ENCODE data around the gene GANC.

GANC gene

GRCh38 chr15:42344763-42345162 lies 71.8 kb downstream of the GANC start:
- DNase-seq (ENCODE audit: low read depth in 2 of 2) = no peak

DNA sequence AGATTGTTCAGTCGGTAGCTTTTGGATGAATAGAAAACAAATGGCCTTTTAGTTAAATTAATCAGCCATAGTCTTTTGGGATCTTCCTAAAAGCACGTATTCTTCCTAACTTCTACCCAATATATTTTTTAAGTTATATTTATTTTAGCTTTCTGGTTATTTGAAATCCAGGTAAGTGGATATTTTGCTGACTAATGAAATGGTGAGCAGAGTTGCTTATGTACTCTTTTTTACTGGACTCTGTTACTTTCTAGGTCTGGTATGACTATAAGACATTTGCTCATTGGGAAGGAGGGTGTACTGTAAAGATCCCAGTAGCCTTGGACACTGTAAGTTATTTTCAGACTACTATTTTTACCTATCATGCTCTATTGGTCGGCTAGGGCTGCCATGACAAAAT lies 72.5 kb downstream of the GANC start:
- DNase-seq (ENCODE audit: low read depth in 2 of 2) = no peak

DNA sequence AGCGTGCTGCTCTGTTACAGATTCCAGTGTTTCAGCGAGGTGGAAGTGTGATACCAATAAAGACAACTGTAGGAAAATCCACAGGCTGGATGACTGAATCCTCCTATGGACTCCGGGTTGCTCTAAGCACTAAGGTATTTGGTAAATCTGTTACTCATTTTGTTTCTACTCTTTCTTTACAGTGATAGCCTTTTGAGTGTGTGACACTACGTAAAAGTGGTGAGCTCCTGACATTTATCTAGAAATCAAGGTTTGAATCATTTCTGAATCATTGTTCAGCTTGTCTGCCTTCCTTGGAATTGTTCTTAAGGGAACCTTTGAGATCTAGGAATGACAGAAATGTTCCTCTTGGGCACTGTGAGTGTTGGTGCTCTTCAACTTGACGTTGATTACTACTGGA lies 75.1 kb downstream of the GANC start:
- DNase-seq (ENCODE audit: low read depth in 2 of 2) = no peak

GRCh38 chr15:42349186-42349585 lies 76.2 kb downstream of the GANC start:
- DNase-seq (ENCODE audit: low read depth in 2 of 2) = no peak

GRCh38 chr15:42352401-42352800 lies 79.4 kb downstream of the GANC start:
- no peak for DNase-seq (ENCODE audit: low read depth in 2 of 2)

- no peak for DNase-seq (ENCODE audit: low read depth in 2 of 2)
Observed at GRCh38 chr15:42353061-42353460, 80.1 kb downstream of the GANC start.

GRCh38 chr15:42354824-42355223 lies 81.8 kb downstream of the GANC start:
- DNase-seq (ENCODE audit: low read depth in 2 of 2) = no peak

DNA sequence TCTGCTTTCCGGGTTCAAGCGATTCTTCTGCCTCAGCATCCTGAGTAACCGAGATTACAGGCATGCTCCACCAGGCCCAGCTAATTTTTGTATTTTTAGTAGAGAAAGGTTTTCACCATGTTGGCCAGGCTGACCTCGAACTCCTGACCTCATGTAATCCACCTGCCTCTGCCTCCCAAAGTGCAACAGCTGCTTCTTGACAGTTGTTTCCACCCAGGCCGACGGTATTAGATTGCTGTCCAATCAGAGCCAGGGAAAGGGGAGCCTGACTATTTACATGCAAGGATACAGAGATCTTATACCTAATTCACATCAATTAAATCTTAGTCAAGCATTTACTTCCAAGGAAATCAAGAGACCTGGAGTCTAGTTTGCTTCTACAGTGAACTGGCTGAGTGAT lies 82.3 kb downstream of the GANC start:
- no peak for DNase-seq (ENCODE audit: low read depth in 2 of 2)

DNA sequence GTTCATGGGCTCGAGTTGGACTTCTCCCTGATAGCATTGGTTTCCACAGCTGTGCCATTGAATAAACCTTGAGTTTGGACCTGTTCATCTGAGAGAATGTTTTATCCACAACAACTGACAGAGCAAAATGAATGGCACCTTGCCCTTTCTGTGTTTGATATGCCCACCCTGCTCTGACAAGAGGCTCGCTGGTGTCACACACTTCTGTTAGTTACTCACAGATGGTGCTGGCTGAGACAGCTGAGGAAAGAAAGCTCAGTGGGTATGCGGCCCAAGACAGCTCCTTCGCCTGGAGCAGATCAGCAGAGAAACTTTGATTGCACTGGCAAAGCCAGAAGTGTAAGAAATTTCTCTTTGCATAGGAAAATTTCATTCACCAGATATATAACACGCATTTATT lies 83.8 kb downstream of the GANC start:
- no peak for DNase-seq (ENCODE audit: low read depth in 2 of 2)

GRCh38 chr15:42358141-42358540 lies 85.1 kb downstream of the GANC start:
- no peak for DNase-seq (ENCODE audit: low read depth in 2 of 2)

- no peak for DNase-seq (ENCODE audit: low read depth in 2 of 2)
Observed at GRCh38 chr15:42359249-42359648, 86.2 kb downstream of the GANC start, which contains the start of gene CAPN3. TSS of gene CAPN3 (plus strand) at chr15:42359501. CDS start at chr15:42359806, 305 bp downstream.

GRCh38 chr15:42359985-42360384 lies 87.0 kb downstream of the GANC start:
- DNase-seq (ENCODE audit: low read depth in 2 of 2) = no peak

- DNase-seq (ENCODE audit: low read depth in 2 of 2) = no peak
Observed at GRCh38 chr15:42360535-42361112, 87.6 kb downstream of the GANC start.

DNA sequence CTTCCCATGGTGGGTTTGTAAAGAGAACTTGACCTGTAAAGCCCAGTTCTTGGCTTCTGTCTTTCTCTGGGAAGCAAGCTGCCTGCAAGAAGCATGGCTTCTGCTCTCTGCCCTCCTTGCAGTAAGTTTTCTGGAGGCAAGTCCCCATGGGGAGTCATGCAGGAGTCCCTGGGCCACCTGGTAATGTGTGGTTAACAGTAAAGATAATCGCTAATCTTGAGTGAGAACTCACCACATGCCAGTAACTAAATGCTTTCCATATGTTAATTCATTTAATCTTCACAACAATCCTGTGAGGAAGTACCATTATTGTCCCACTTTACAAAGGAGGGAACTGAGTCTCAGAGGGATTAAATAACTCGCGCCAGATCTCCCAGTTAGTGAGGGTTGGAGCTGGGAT lies 90.5 kb downstream of the GANC start:
- DNase-seq (ENCODE audit: low read depth in 2 of 2) = no peak

GRCh38 chr15:42363942-42364341 lies 90.9 kb downstream of the GANC start:
- no peak for DNase-seq (ENCODE audit: low read depth in 2 of 2)

GRCh38 chr15:42364529-42364928 lies 91.5 kb downstream of the GANC start:
- no peak for DNase-seq (ENCODE audit: low read depth in 2 of 2)

GRCh38 chr15:42365921-42366550 lies 93.0 kb downstream of the GANC start:
- no peak for DNase-seq (ENCODE audit: low read depth in 2 of 2)

- DNase-seq (ENCODE audit: low read depth in 2 of 2) = no peak
Observed at GRCh38 chr15:42367041-42367440, 94.0 kb downstream of the GANC start.

- no peak for DNase-seq (ENCODE audit: low read depth in 2 of 2)
Observed at GRCh38 chr15:42368096-42368495, 95.1 kb downstream of the GANC start.

DNA sequence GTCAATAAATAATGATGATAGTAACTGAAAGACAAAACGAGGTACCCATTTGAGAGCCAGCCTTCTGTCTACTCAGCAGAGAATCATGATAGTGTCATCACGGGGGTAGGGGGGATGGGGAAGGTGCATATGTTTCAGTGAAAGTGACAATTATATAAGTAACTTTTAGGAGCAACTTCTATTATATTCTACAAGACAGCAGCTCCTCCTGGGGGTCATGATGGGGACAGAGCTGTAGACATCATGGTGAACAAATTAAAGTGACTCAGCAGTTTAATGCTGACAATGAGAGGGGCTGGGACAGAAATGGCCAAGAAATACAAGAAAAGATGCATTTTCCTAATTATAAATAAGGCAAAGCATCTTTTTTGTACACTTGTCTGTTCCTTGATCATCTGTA lies 98.1 kb downstream of the GANC start:
- no peak for DNase-seq (ENCODE audit: low read depth in 2 of 2)

DNA sequence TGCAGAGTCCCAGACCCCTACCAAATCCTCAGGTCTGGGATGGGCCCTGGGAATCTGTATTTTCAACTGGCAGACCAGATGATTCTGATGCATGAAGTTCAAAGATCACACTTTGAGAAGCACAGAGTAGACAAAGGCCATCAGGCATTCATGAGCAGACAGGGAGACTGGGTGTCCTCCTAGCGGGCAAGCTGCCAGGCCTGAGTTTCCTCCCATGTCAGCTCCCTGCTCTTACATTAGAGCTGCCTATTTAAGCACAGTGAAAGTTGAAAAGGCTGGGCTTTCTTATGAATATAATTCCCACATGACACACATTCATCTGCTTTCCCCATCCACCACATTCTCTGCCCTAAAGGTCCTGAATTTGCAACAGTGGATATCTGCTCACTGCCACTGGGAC lies 100.3 kb downstream of the GANC start:
- no peak for DNase-seq (ENCODE audit: low read depth in 2 of 2)

DNA sequence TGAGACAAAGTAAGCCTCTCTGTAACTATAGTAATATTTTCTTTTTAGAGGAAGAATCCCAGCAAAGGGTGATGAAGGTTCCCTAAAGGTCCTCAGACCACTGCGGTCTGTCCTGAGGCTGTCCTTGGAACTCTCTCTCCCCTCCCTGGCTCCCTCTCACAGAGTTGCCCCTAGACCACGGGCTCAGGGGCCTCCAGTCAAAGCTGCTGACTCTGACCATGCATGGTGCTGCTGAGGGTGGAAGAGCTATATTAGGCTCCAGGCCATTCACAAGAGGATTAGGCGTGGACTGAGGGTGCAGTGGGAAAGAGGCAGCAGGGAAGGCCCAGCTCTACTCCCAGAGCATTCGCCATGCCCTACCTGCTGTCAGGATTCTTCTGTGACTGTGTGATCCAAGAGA lies 100.9 kb downstream of the GANC start:
- no peak for DNase-seq (ENCODE audit: low read depth in 2 of 2)

DNA sequence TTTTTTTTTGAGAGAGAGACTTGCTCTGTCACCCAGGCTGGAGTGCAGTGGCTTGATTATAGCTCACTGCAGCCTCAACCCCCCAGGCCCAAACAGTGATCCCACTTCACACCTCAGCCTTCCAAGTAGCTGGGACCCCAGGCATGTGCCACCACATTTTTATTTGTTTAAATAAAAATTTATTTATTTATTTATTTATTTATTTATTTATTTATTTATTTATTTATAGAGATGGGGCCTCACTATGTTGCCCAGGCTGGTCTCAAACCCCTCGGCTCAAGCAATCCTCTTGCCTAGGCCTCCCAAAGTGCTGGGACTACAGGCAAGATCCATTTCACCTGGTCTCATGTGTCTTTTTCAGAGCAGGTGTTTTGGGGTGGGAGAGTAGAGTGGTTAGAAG lies 101.8 kb downstream of the GANC start:
- no peak for DNase-seq (ENCODE audit: low read depth in 2 of 2)

GRCh38 chr15:42375252-42375651 lies 102.3 kb downstream of the GANC start:
- DNase-seq (ENCODE audit: low read depth in 2 of 2) = no peak
